Caki2 (cell line): ENCODE measurements around the gene SFMBT1. TPM values are rescaled to one million over a fixed set of nuclear protein-coding genes. Genes with fewer than 3 reads are reported as not detected.

ENCODE experiments used
- DNase-seq: peaks from one replicate; pipeline ENCODE4 v3.0.0-alpha.2; 2015; ENCODE audit warnings: low read depth
- in situ Hi-C: cut with HindIII; loops from 2 replicates; pipeline ENCODE4 v1.10.0; 2016; ENCODE audit warnings: low sequenced_read_pairs, low pct_unique_long_range_greater_than_20kb, mixed read lengths
- total RNA-seq: library from RNA; depleted of rRNA; stranded (reverse); fragments of >200 nt; shearing (Covaris generic); gene quantifications from 2 replicates; pipeline ENCODE4 v1.2.3, GENCODE V29; 2014; ENCODE audit warnings: low replicate concordance

SFMBT1 gene
- total RNA-seq, 1 experiment from 2014 or later, result 3.3 TPM

DNA sequence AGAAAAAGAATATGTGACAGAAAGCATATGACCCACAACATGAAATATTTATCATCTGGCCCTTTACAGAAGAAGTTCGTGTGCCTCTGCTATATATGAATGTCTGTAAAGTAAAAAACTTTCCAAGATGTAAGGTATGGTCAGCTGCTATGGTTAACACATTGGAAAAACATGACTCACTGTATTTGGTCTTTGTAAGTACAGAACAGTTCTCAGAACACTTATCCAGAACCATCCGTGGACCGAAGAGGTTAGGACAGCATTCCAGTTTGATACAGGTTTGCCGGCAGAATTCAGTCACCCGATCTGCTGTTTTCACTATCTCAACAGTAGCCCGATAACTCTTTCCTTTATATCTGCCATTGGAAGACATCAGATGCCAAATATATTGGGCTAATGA lies 135.1 kb downstream of the SFMBT1 start:
- DNase-seq, result no peak
- in situ Hi-C loops, result no loop called here

DNA sequence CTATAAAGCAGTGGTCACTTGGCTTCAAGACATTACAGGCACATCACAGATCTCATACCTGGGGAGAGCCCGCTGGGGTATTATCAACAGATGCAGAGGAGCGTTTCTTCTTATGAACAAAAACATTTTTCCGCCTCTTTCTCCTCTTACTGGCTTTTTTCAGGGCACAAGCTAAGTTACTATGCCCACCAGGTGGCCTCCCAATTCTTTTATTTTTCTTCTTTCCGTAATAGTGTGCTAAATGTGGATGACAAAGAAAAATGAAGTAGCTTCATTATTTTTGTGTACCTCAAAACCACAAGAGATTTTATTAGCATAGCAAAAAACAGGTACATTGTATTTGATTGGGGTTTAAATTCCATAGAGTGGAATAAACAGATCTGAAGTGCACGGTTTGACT lies 138.4 kb downstream of the SFMBT1 start:
- in situ Hi-C loops, result no loop called here

DNA sequence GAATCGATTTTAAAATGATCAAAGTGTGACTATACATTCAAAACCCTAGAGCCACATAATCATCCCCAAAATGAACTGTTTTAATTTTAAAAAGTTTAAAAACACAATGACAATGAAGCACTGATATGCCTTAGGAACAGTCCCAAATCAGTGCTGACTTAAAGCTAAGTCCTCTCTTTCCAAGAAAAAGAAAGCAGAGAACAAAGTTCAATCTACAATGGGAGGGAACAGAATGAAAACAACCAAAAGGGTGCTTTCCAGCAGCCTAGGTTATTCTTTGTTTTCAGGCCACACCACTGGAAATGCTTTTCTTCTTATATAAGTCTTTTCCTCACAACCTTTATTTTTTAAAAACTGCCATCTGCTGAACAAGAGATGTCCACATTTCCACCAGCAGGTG lies 141.3 kb downstream of the SFMBT1 start:
- in situ Hi-C loops, result no loop called here

More for the DNA sequence above, 138.4 kb downstream of the SFMBT1 start:
- DNase-seq, result no peak

DNA sequence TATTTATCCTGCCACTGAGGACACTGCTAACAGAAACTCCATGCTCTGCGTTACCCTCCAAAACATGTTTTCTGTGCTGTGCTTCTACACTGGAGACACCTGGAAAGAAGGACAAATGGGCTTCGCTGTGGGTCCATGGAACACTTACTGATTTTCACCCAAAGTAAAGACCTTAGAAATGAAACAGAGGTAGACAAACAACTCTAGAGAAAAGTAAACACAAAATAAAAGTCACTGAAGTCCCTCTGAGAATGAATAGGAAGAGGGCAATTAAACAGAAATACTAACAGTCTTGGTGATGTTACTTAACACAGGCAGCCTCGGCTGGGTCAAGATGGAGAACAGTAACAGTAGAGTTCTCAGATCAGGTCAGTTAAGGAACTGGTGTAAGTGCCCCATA lies 141.9 kb downstream of the SFMBT1 start:
- DNase-seq, result no peak
- in situ Hi-C loops, result no loop called here

More for the DNA sequence above, 141.3 kb downstream of the SFMBT1 start:
- DNase-seq, result no peak

DNA sequence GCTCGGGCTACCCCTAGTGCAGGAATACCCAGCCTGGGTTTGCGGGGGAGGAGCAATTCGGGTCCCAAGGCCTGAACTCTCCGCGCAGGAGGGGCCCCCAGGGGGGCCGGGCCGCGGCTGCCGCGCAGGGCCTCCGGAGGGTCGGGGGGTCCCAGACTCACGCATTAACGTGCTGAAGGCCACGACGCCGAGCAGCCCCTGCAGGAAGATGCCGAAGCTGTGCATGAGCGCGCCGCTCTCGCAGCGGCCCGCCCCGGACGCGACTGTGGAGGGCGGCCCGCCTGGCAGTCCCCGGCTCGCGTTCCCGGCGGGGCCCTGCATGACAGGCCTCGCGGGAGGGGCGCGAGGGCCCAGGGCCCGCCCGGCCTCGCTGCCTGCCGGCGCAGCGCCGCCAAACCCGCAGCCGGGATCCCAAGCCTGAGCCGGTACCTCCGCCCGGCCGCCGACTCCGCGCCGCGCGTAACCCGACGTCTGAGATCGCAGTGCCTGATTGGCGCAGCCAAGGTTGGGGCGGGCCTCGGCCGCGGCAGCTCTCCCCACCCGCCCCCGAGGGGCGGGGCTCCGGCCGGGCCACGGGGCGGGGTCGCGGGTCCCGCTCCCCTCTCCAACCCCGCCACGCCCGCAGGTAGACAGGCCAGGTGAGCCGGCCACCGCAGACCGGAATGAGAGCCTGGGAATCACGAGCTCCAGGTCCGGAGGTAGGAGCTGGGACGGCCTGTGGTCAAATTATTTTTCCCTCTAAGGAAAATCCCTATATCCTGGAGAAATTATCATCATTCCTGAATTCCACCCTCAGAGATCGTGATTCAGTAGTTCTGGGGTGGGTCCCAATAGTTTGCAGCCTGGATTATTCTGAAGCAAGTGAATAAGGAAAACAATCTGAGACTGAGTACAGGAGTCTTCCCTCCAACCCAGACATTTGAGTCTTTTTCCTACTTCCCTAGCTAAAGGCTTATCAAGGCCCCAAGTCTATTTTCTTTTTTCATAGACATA lies 148.4 kb downstream of the SFMBT1 start, which contains the start of gene STIMATE:
STIMATE (minus strand) TSS at position 419 of the 993 bp plus-strand sequence; CDS start at position 321, 98 bp downstream.
- in situ Hi-C loops, result no loop called here
- peak; percentile 62 for DNase-seq

DNA sequence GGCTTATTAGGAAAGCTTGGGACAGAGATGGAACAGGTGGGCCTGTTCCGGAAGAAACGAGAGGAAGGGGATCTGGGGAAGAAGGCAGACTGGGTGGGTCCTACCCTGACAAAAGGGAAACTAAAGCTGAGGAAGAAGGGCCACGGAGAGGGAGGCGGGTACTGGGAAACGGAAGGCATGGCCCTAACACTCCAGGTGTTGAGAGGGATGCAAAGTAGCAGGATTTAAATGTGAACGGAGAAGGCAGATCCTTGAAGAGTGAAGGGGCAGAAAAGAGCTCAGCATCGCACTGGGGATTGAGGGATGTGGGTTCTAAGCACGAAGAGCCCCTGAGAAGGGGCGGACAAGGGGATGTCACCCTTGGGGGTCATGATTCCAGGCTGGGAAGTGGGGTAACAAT lies 149.3 kb downstream of the SFMBT1 start:
- in situ Hi-C loops, result no loop called here
- no peak for DNase-seq

DNA sequence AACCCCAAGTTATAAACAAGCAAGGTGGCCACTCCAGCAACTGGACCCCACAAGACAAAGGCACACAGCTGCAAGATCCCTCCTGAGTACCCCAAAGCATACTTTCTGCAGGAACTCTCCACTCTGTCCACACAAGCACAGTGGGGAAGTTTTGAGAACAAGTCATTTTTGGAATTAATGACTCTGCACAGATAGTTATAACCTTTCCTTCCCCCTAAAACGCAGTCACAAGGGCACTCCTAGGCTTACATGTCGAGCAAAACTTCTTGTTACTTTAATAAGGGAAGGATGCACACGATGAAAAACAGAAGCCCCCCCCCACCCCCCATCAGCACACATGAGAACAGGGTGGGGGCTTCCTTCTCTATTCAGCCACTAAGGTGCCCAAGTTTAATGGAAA lies 149.7 kb downstream of the SFMBT1 start:
- no peak for DNase-seq
- in situ Hi-C loops, result no loop called here

DNA sequence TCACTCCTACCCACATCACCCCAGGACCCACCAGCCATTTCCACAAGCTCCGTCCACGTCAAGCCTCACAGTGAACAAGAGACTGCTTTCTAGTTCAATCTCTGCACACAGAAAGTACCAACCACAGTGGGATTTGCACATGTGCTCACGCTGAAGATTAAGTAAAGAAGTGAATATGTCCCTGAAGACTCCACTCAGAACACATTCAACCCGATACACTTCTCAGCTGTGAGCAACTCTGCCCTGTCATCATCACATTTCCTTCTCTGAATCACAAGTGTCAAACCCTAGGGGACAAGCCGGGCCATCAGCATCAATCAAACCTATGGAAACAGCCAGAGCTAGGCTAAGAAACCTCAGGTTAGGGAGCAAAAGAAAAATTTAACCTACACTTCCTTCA lies 150.5 kb downstream of the SFMBT1 start:
- no peak for DNase-seq
- in situ Hi-C loops, result no loop called here

DNA sequence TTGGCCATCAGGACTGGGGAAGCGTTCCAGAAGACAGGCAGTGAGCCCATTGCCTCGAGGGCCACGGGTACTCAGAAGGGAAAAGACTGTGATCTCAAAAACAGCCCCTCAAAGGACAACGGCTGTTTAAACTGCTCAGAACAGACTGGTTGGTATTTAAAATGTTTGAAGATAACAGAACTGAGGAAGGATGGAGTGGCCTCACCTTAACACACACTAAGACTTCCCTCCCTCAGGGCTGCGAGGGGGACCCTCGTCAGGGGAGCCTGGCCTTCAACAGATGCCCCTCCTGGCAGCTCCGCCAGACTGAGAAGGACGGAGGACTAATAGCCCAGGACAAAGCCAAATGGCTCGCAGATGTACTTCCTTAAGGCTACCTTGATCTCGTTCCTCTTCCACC lies 151.1 kb downstream of the SFMBT1 start:
- in situ Hi-C loops, result no loop called here
- no peak for DNase-seq

DNA sequence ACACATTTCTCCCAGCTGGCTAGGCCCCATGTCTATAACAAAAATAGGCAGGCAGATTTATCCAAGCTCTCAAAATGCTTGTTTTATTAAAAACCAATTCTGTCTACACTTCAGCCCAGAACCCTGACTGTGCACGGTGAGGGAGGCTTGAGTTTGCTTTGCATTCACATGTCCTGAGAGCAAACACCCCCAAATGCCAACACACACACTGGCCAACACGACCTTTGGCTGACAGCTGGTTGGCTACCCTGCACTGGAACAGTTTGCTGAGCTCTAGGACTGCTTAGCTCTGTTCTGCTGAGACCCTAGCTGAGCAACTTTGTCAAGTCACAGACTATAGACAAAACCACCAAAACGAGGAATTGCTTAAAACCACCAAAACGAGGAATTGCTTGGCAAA lies 152.2 kb downstream of the SFMBT1 start:
- no peak for DNase-seq
- in situ Hi-C loops, result no loop called here

DNA sequence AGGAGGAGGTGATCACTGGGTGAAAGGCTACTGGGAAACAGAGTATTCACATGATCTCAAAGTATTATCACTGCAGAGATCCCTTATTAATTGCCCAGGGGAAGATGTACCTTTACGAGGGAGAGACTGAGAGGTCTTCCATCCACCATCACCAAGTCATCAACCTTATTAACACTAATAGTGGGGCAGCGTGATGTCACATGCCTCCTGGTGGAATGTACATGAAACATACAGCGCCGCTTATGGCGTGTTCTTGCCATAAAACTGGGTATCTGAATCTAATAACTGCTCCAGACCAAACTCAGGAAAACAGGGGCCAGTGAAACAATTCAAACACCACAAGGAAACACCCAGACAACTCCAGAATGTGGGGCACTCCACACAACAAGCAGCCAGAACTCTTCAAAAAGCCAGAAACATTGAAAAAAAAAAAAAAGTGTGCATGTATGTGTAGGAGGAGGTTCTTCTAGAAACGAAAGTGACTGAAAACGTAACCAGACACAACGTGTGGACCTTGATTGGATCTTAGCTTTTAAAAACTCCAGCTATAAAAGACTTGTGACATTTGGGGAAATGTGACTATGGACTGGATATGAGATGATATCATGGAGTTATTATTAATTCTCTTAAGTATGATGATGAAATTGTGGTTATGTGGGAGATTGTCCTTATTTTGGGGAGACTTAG lies 153.1 kb downstream of the SFMBT1 start:
- no peak for DNase-seq
- in situ Hi-C loops, result no loop called here

DNA sequence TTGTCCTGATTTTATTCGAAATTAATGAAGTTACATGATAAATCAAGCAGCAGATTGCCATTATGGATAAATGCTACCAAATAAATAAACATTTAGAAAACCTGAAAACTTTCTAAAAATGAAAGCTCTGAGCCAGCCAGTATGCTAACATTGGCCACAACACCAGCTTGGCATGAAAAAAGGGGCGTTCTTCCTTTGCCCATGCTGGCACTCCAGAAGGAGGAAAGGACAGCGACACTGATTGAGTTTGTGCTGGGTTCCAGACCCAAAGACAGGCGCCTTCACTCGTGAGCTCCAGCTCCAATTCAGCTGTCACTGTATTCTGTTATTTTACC lies 153.6 kb downstream of the SFMBT1 start:
- in situ Hi-C loops, result no loop called here

DNA sequence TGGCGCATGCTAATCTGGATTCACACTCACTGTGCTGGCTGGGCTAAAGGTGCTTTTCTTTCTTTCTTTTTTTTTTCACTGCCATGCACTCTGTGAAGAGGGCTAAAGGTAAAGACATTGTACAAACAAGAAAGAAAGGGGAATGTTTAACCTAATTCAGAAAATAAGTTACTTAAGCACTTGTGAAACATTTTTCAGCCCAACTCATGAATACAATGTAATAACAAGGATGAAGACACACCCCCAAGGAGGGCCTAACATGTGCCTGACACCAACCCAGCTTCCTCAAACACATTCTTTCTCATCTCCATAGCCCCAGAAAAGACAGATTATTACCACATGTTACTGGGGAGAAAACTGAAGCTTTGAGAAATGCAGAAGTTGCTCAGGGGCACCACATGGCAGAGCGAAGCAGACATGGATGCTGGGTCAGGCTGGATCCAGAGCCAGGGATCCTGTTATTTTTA lies 154.2 kb downstream of the SFMBT1 start:
- in situ Hi-C loops, result no loop called here
- DNase-seq, result no peak

More for the DNA sequence above, 153.6 kb downstream of the SFMBT1 start:
- DNase-seq, result no peak

DNA sequence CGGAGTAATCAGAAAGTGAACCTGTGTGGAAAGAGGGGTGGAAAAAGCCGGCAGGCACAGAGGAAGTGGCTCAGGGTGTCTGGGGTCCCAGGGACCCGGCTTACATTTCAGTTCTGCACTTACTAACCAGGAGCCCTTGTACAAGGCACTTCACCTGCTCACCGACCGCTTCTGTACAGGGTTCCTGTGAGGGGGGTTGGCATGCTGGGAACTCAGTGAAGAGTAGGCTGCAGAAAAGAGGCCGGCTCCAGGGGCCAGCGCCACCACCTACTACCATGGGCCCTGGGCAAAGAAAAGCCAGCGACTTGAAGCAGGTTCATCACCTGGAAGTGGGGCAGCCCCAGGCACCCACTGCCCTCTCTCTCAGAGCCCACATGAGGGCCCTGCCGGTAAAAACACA lies 154.7 kb downstream of the SFMBT1 start:
- no peak for DNase-seq
- in situ Hi-C loops, result no loop called here

DNA sequence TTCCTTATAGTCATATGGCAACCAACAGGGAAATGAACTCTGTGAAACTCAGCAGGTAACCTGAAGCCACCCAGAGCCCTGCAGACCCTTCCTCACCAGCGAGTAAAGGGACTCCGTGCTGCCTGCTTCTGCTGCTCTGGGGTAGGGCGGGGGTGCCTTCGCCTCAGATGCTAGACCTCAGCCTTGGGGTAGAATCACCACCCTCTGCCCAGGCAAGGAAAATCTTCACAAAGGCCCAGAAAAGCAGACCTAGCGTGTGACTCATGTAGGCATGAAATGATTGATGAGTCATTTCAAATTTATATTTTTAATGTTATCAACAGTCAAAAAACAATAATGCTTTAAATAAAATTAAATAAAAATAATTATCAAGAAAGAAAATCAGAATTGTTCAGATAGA lies 155.1 kb downstream of the SFMBT1 start:
- DNase-seq, result no peak
- in situ Hi-C loops, result no loop called here

DNA sequence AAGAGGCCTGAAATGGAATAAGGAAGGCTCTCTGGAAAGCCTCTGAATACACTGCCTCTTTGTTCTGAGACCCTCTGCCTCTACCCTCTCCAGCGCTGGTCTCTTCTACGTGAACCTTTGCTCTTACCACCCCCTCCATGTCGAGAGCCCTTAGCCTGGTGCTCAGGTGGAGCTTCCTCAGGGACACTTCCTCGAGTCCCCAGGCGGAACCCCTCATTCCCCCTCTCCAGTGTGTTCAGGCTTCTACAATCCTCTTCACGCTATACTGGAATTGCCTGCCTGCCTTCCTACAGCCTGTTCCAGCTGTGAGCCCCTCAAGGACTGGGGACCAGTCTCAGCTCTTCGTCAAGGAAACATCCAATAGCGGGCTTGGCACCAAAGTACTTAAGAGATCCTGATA lies 156.0 kb downstream of the SFMBT1 start:
- in situ Hi-C loops, result no loop called here
- DNase-seq, result no peak

DNA sequence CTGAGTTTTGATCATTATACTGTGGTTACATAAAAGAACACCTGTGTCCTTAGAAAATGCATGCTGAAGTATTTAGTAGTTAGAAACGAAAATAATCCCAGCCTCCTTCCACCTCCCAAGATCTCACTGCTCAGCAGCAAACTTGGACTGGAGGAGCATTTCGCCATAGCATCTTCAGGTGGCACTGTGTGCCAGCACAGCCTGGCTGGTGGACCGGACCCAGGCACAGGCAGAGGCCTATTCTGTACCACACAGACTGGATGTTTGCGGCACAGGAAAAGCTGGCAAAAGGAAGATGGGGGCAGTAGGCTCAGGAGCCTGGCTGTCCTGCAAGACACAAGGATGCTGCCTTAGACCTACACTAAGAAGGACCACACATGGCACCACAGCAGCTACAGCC lies 158.7 kb downstream of the SFMBT1 start:
- in situ Hi-C loops, result no loop called here
- DNase-seq, result no peak

DNA sequence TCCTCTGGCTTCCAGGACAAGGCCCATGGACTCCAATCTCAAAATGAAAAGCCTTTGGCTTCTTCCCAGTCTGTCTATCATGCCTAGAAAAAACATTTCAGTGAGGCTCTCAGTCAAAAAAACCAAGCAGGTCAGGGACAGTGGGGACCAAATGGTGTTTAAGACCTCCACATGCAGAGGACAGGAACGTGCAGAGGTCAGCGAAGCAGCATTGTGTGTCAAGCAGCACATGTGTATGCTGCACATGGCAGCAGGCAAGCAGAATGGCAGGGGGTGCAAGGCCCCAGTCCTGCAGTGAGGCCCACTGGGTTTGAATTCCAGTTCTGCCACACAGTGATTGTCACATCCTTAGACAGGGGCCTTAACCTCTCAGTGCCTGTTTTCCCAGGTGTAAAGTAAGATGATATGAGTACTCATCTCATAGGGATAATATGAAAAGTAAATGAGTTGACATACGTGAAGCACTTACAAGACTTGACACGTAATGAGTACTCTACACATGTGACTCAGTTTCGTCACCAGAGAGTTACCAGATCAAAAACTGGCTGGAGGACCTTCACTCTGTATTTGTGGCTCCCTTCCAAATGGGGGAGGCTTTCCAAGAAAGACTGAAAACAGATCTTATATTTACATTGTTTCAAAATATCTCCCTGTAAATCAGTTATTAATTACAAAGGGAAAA lies 159.7 kb downstream of the SFMBT1 start:
- in situ Hi-C loops, result no loop called here
- DNase-seq, result no peak

DNA sequence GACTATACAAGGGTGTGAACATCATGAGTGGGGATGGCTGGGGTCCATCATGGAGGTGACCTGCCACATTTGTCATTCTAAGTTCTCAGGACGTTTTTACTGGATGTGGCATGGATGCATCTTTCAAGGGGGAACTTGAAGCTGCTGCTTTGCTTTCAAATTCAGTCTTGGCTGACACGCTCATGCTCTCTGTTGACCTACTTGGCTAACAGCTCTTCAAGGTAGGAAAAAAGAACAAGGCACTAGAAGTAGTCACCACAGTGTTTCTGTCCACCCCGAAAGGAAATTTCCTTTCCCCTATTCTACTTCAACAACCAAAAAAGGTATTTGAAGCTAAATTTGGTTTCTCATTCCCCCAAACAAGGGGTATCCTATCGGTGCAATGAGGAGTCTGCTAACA lies 163.5 kb downstream of the SFMBT1 start:
- in situ Hi-C loops, result no loop called here
- no peak for DNase-seq
